HepG2 (cell line): ENCODE results near the gene RWDD2A. TPM values are rescaled to one million over a fixed set of nuclear protein-coding genes. Genes with fewer than 3 reads are reported as not detected.
A peak's percentile ranks its signal among the peaks of the same experiment; 100 is the strongest.

Experiments used
- CTCF ChIP-seq: sonication (generic); formaldehyde crosslinking; IDR thresholded peaks from 2 replicates; pipeline ENCODE4 v1.5.0; 2020; ENCODE audit warnings: mild to moderate bottlenecking, missing genetic modification reagents, moderate library complexity
- MAFG ChIP-seq: sonication (generic); formaldehyde crosslinking; IDR thresholded peaks from 2 replicates; pipeline ENCODE4 v1.5.1; 2020; ENCODE audit warnings: mild to moderate bottlenecking, missing genetic modification reagents
- MAX ChIP-seq: IDR thresholded peaks from 2 replicates; pipeline ENCODE4 v1.6.1; 2012; ENCODE audit warnings: inconsistent platforms
- SCMH1 ChIP-seq: sonication (generic); formaldehyde crosslinking; IDR thresholded peaks from 2 replicates; pipeline ENCODE4 v1.9.0; 2021; ENCODE audit warnings: missing genetic modification reagents, mild to moderate bottlenecking, borderline replicate concordance
- YEATS2 ChIP-seq: sonication (generic); formaldehyde crosslinking; IDR thresholded peaks from 2 replicates; pipeline ENCODE4 v1.4.0; 2020; ENCODE audit warnings: missing genetic modification reagents, borderline replicate concordance
- ZBTB25 ChIP-seq: IDR thresholded peaks from 2 replicates; pipeline ENCODE4 v1.6.1; 2018; ENCODE audit warnings: missing genetic modification reagents
- ZNF749 ChIP-seq: sonication (generic); formaldehyde crosslinking; IDR thresholded peaks from 2 replicates; pipeline ENCODE4 v1.8.0; 2022; ENCODE audit warnings: mild to moderate bottlenecking, missing genetic modification reagents, moderate library complexity, borderline replicate concordance
- polyA plus RNA-seq, 8 experiments: library from polyadenylated mRNA; depleted of rRNA in 3 of 8; stranded (reverse) in 7 of 8; unstranded in 1 of 8; fragments of >200 nt; fragmentation: Illumina TruSeq in 4 of 8; extraction: Trizol in 4 of 8; gene quantifications; 2 replicates each; pipeline versions ENCODE4 v1.2.1 to v1.2.3, GENCODE V29; 2011 to 2016; ENCODE audit warnings: low read depth in 4 of 8, missing spikeins in 1 of 8, mixed read lengths in 1 of 8; ENCODE audit not compliant: insufficient read depth in 1 of 8
- total RNA-seq, 5 experiments: library from RNA; depleted of rRNA; stranded (reverse); fragments of >200 nt; fragmentation: Illumina TruSeq; extraction: Trizol; gene quantifications; 2 replicates each; pipeline ENCODE4 v1.2.3, GENCODE V29; 2016; ENCODE audit warnings: low read depth in 1 of 5
- TF ChIP-seq, protein P1 (sequence below): sonication (generic); formaldehyde crosslinking; IDR thresholded peaks from 2 replicates; pipeline ENCODE4 v1.4.0; 2020; ENCODE audit warnings: missing genetic modification reagents; ENCODE audit errors: not compliant biosample characterization
- TF ChIP-seq, protein P2 (sequence below): sonication (generic); formaldehyde crosslinking; IDR thresholded peaks from 2 replicates; pipeline ENCODE4 v1.4.0; 2020; ENCODE audit warnings: mild to moderate bottlenecking, missing genetic modification reagents
- TF ChIP-seq, protein P3 (sequence below): sonication (generic); formaldehyde crosslinking; conservative IDR thresholded peaks from 2 replicates; pipeline ENCODE4 v1.4.0; 2020; ENCODE audit warnings: mild to moderate bottlenecking, missing genetic modification reagents, moderate library complexity
- TF ChIP-seq, protein P4 (sequence below): IDR thresholded peaks from 2 replicates; pipeline ENCODE4 v1.6.1; 2016; ENCODE audit warnings: missing compliant biosample characterization, missing genetic modification reagents, borderline replicate concordance

Gene RWDD2A
- total and polyA plus RNA-seq, 2 of the 13 experiments (the other 11 are each of a cell fraction or from before 2014, with no cell fraction given) = 5.3 to 8.1 TPM

GRCh38 chr6:83192871-83193746, at the start of gene RWDD2A, which contains the start of gene PGM3 (continued):
- TF ChIP-seq, protein P1, sequence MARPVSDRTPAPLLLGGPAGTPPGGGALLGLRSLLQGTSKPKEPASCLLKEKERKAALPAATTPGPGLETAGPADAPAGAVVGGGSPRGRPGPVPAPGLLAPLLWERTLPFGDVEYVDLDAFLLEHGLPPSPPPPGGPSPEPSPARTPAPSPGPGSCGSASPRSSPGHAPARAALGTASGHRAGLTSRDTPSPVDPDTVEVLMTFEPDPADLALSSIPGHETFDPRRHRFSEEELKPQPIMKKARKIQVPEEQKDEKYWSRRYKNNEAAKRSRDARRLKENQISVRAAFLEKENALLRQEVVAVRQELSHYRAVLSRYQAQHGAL = no peak
- TF ChIP-seq ZNF749 (CRISPR knock-in tag) (0 out of 2 replicates have a peak, but pooled peaks have one; percentile 34), ZBTB25 (CRISPR knock-in tag) (0 out of 2 replicates have a peak, but pooled peaks have one; percentile 47), CTCF (CRISPR knock-in tag) (no peak), MAFG (CRISPR knock-in tag) (no peak), YEATS2 (peak; percentile 71; the same call in 1 of the 2 replicates), MAX (no peak; the same call in none of the 2 replicates), SCMH1 (CRISPR knock-in tag) (no peak)
- TF ChIP-seq, protein P2, sequence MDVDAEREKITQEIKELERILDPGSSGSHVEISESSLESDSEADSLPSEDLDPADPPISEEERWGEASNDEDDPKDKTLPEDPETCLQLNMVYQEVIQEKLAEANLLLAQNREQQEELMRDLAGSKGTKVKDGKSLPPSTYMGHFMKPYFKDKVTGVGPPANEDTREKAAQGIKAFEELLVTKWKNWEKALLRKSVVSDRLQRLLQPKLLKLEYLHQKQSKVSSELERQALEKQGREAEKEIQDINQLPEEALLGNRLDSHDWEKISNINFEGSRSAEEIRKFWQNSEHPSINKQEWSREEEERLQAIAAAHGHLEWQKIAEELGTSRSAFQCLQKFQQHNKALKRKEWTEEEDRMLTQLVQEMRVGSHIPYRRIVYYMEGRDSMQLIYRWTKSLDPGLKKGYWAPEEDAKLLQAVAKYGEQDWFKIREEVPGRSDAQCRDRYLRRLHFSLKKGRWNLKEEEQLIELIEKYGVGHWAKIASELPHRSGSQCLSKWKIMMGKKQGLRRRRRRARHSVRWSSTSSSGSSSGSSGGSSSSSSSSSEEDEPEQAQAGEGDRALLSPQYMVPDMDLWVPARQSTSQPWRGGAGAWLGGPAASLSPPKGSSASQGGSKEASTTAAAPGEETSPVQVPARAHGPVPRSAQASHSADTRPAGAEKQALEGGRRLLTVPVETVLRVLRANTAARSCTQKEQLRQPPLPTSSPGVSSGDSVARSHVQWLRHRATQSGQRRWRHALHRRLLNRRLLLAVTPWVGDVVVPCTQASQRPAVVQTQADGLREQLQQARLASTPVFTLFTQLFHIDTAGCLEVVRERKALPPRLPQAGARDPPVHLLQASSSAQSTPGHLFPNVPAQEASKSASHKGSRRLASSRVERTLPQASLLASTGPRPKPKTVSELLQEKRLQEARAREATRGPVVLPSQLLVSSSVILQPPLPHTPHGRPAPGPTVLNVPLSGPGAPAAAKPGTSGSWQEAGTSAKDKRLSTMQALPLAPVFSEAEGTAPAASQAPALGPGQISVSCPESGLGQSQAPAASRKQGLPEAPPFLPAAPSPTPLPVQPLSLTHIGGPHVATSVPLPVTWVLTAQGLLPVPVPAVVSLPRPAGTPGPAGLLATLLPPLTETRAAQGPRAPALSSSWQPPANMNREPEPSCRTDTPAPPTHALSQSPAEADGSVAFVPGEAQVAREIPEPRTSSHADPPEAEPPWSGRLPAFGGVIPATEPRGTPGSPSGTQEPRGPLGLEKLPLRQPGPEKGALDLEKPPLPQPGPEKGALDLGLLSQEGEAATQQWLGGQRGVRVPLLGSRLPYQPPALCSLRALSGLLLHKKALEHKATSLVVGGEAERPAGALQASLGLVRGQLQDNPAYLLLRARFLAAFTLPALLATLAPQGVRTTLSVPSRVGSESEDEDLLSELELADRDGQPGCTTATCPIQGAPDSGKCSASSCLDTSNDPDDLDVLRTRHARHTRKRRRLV (CRISPR knock-in tag) = peak; percentile 27; the same call in 1 of the 2 replicates
- TF ChIP-seq, protein P3, sequence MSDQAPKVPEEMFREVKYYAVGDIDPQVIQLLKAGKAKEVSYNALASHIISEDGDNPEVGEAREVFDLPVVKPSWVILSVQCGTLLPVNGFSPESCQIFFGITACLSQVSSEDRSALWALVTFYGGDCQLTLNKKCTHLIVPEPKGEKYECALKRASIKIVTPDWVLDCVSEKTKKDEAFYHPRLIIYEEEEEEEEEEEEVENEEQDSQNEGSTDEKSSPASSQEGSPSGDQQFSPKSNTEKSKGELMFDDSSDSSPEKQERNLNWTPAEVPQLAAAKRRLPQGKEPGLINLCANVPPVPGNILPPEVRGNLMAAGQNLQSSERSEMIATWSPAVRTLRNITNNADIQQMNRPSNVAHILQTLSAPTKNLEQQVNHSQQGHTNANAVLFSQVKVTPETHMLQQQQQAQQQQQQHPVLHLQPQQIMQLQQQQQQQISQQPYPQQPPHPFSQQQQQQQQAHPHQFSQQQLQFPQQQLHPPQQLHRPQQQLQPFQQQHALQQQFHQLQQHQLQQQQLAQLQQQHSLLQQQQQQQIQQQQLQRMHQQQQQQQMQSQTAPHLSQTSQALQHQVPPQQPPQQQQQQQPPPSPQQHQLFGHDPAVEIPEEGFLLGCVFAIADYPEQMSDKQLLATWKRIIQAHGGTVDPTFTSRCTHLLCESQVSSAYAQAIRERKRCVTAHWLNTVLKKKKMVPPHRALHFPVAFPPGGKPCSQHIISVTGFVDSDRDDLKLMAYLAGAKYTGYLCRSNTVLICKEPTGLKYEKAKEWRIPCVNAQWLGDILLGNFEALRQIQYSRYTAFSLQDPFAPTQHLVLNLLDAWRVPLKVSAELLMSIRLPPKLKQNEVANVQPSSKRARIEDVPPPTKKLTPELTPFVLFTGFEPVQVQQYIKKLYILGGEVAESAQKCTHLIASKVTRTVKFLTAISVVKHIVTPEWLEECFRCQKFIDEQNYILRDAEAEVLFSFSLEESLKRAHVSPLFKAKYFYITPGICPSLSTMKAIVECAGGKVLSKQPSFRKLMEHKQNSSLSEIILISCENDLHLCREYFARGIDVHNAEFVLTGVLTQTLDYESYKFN = 0 out of 2 replicates have a peak, but pooled peaks have one; percentile 30
- TF ChIP-seq, protein P4, sequence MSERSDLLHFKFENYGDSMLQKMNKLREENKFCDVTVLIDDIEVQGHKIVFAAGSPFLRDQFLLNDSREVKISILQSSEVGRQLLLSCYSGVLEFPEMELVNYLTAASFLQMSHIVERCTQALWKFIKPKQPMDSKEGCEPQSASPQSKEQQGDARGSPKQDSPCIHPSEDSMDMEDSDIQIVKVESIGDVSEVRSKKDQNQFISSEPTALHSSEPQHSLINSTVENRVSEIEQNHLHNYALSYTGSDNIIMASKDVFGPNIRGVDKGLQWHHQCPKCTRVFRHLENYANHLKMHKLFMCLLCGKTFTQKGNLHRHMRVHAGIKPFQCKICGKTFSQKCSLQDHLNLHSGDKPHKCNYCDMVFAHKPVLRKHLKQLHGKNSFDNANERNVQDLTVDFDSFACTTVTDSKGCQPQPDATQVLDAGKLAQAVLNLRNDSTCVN = no peak
